NCI-H1436 (cell line): ENCODE data around the gene CDK11A.
"Not testable (repeated sequence)": the region's sequence is repeated elsewhere in the genome, so short reads cannot be mapped to it uniquely, and the experiment has no call there.

Experiments used
- DNase-seq: peaks from one replicate; lab custom pipeline; 2025; lab: John Stamatoyannopoulos, UW

Gene CDK11A

GRCh38 chr1:1683104-1683905 lies 40.9 kb downstream of the CDK11A start:
- DNase-seq: no peak

DNA sequence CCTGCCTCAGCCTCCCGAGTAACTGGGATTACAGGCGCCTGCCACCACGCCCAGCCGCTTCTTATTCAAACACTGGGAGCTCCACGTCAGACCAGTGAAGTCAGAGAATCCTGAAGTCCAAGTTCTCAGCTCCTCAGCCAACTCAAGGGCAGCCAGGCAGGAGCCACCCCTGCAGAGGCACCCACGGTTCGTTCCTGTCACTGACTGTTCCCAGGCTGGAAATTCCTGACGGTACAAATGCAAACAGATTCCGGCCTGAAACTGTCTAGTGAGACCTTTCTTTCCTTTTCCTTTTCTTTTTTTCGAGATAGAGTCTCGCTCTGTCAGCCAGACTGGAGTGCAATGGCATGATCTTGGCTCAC lies 43.3 kb downstream of the CDK11A start:
- DNase-seq: no peak

DNA sequence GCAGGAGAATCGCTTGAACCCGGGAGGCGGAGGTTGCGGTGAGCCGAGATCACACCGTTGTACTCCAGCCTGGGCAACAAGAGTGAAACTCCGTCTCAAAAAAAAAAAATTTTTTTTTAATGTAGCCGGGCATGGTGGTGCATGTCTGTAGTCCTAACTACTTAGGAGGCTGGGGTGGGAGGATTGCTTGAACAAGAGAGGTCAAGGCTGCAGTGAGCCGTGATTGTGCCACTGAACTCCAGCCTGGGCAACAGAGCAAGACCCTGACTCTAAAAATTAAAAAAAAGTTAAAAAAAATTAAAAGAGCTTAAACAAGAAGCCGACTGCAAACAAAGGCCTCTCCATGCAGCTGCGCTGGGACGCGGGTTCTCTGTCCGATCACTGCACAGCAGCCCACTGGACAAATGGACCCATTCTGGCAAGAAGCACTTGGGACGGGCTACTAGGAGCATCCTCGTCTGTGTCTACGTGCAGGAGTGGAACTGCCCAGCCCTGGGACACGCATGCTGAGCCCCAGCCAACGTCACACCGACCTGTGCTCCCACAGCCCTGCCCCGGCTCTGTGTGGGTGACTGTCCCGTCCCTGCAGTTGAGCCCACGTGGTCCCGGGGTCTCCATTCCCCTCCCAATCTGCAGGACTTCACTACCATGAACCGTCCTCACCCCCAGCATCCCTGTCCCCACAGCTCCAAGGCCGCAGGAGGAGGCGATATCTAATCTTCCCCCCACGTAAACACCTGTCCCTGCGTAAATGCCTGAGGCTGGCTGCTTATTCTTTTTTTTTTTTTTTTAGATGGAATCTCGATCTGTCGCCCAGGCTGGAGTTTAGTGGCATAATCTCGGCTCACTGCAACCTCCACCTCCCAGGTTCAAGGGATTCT lies 43.9 kb downstream of the CDK11A start:
- no peak for DNase-seq

- DNase-seq: no peak
These were observed 45.4 kb downstream of the CDK11A start for GRCh38 chr1:1678581-1679380.

- DNase-seq: no peak
These were observed 46.2 kb downstream of the CDK11A start for GRCh38 chr1:1677718-1678580.

GRCh38 chr1:1676087-1676486 lies 48.1 kb downstream of the CDK11A start:
- DNase-seq: not testable (repeated sequence)

- DNase-seq: not testable (repeated sequence)
These were observed 48.9 kb downstream of the CDK11A start for GRCh38 chr1:1675218-1675617.

- DNase-seq: not testable (repeated sequence)
These were observed 49.4 kb downstream of the CDK11A start for GRCh38 chr1:1674806-1675205.

DNA sequence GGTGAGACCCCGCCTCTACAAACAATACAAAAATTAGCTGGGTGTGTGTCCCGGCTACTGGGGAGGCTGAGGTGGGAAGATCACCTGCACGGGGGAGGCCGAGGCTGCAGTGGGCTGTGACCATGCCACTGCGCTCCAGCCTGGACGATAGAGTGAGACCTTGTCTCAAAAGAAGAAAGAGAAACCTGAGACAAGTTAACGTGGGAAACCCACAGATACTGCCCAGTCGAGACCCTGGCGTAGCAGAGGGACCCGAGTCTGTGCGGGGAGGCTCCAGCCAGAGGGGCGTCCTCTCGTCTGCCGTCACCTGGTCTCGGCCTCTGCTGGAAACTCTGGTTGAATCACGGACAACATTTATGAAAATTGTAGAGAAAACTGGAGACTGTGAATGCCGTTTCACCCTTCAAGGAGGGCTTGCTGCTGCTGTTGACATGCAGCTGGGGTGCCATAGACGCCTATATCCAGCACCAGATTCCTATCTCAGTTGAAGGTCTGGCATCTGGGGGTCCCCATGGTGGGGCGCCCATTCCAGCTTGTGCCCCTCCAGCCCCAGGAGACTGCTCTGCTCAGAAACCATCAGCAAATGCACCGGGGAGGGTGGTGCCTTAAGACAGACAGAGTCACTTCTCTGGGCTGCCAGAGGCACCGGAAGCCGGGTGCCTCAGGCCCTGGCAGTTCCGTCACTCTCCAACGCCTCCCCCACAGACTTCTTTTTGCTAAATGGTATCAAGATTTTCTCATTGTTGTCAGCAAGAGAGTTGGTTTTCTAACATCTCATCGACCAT lies 51.8 kb downstream of the CDK11A start:
- DNase-seq: no peak

DNA sequence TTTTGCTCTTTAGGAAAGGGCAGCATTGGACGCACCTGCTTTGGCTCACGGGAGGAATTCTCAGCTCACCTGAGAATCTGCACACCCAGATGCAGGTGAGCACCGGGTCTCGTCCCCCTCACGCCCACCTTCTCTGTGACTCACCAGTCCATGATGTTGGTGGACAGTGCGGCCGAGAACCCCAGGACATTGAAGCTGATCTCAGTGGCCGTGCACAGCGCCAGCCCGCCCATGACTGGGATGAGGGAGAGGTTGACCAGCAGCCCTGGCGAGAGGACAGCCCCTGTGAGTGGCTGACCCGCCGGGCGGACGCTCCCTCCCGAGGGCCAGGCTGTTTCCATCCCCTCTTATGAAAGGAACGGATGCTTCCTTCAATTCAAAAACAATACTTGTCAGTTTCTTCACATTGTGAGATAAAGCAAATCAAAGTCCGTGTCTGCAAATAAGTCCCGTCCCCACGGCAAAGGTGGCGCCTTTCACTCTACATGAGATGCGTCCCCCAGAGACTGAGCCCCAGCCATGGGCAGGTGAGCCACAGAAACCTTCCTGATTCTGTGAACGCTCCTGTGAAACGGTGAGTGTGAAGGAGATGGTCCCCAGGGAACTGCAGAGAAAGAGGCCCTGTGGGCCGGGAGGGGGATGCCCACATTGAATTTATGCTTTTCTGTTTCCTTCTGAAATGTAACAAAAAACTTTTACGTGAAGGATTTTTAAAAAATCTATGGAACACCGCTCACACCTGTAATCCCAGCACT lies 52.6 kb downstream of the CDK11A start:
- no peak for DNase-seq

DNA sequence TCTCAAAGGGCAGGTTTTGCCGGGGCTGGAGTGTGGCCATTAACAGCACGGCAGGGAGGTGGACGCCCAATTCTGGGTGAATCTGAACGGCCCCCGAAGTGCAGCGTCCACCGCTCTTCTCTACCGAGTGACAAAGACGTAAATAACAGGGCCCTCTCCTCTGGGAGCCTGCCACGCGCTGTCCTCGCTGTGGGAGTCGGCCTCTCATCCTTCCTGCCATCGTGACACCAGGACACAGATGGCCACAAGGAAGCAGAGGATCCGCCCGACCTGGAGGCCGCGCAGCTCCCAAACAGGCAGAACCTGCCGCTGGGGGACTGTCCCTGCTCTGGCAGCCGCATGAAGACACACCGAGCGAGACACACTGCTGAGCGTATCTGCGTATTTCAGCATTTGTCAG lies 53.3 kb downstream of the CDK11A start:
- DNase-seq: no peak

DNA sequence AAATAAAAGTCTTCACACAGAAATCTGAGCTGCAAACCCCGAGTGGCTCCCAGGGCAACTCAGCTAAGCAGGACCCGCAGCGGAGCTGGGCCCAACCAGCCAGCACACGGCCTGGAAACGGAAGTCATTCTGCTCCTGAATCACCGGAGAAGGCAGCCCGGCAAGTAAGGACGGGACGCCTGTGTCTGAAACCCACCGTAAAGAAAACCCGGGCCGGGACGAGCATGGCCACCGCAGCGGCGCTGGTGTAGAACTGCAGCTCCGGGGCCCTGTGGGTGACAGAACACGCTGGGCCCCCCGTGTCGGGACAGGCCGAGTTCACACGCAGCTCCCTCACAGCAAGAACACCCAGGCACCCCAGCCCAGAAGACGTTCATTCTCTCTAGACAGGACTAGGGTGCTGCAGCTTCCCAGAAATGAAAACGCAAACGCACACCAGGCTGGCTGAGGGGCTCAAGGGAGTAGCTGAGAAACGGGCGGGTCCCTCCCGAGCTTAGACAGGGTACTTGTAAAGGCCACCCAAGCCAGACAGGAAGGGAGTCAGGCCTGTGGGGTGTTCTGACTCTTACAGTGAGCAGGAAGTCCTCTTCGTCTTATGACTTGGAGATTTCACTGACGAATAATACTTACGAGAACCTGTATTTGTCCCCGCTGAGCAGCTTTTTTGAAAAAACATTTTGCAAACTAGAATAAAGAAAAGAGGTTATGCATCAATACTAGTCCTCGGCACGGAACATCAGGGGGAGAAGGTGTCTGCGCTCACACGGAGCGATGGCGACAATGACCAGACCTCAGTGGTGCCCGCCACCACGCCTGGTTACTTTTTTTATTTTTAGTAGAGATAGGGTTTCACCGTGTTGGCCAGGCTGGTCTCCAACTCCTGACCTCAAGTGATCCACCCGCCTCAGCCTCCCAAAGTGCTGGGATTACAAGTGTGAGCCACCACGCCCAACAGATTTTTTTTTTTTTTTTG lies 54.4 kb downstream of the CDK11A start:
- DNase-seq: no peak

GRCh38 chr1:1666526-1666925 lies 57.6 kb downstream of the CDK11A start:
- DNase-seq: no peak

DNA sequence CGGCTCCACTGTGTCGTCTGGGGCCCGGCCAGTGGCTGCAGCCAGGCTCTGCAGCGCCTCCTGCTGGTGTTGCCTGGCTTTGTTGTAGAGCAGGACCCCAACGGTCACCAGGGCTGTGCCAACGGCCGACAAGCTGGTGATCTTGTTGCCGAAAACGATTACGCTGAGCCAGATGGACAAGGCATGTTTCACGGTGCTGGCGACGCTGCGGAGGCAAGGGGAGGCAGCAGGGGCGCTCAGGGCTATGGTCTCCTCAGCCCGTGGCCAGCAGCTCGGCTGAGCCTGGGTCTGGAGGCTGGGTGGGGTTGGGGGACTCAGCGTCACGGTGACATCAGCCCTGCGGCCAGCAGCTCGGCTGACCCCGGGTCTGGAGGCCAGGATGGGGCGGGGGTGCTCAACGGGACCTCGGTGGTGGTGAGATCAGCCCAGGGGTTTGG lies 58.3 kb downstream of the CDK11A start:
- DNase-seq: no peak

- no peak for DNase-seq
These were observed 59.0 kb downstream of the CDK11A start for GRCh38 chr1:1664941-1665814.

DNA sequence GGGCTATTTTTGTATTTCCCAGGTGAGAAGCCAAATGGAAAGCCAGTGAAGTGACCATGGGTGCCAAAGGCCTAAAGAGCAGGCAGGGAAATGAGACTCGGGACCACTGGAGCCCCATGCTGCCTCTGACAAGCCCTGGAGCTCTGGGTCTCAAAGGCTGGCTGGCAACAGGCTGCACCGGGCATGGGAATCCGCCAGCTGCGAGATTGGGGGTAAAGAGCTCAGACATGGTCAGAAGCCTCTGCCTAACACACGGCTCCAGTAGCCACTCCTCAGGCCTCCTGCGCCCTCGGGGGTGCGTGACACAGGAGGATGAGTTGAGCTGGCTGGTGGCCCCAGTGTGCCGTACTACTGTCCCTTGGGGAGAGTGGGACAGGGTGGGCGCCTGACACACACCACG lies 59.8 kb downstream of the CDK11A start:
- DNase-seq: not testable (repeated sequence)

- DNase-seq: not testable (repeated sequence)
These were observed 61.2 kb downstream of the CDK11A start for GRCh38 chr1:1662830-1663560.
